HepG2 (cell line): ENCODE results near the gene KIAA1614. TPM values are rescaled to one million over a fixed set of nuclear protein-coding genes. Genes with fewer than 3 reads are reported as not detected.

ENCODE experiments used
- ATAC-seq: fragments of 200-7000 bp; cut with Tn5 transposase; 3 replicates; pipeline ENCODE4 v1.9.1; 2020; ENCODE audit warnings: mild to moderate bottlenecking, moderate library complexity
- BruUV-seq: library from RNA; stranded (reverse); fragments of 400-500 nt; replicated peaks from 2 replicates; lab custom pipeline; 2021; lab: Mats Ljungman, UMichigan
- CTCF ChIA-PET: fragments of 300-600 bp; formaldehyde crosslinking; extraction: SDS; loops from one replicate; lab custom pipeline; 2021; ENCODE audit warnings: low total read pairs, inconsistent platforms, low intra/inter-chr PET ratio; lab: Yijun Ruan, JAX
- POLR2A ChIA-PET: fragments of 350-600 bp; sonication (Branson Sonifier 250); formaldehyde crosslinking; loops from one replicate; lab custom pipeline; 2020; ENCODE audit warnings: antibody characterized with exemption, inconsistent platforms; lab: Yijun Ruan, JAX
- DNase-seq: peaks from one replicate; pipeline ENCODE4 v3.0.0-alpha.2; 2015; ENCODE audit warnings: low spot score
- FAIRE-seq: peaks from 3 replicates; lab custom pipeline; 2011; peaks lifted over from hg19 to GRCh38; lab: Jason Lieb, UNC
- H2AFZ ChIP-seq: one replicate; pipeline ENCODE4 v1.6.1; 2011; ENCODE audit warnings: low read length, inconsistent platforms
- H3K27ac ChIP-seq: fragments of 300-600 bp; 3 replicates; pipeline ENCODE4 v1.8.0; 2011; ENCODE audit warnings: mixed run types, mild to moderate bottlenecking, mixed read lengths, low read length, inconsistent platforms; ENCODE audit not compliant: insufficient read depth; ENCODE audit errors: extremely low read length
- H3K27me3 ChIP-seq, 2 experiments: fragments of 200-600 bp in 1 of 2; 2 replicates in 1 of 2; 3 replicates in 1 of 2; pipeline versions ENCODE4 v1.6.0 to v1.8.0; 2011; ENCODE audit warnings: low read length in 2 of 2, mild to moderate bottlenecking in 2 of 2, moderate library complexity in 2 of 2, inconsistent platforms in 1 of 2; ENCODE audit not compliant: insufficient read depth in 2 of 2, control insufficient read depth in 1 of 2
- H3K36me3 ChIP-seq, 2 experiments: fragments of 200-600 bp in 1 of 2; replicated peaks in 1 of 2; 2 replicates in 1 of 2; 3 replicates in 1 of 2; pipeline versions ENCODE4 v1.5.1 to v1.8.0; 2011; ENCODE audit warnings: low read length in 2 of 2, inconsistent platforms in 1 of 2; ENCODE audit not compliant: insufficient read depth in 2 of 2, control insufficient read depth in 1 of 2
- H3K4me1 ChIP-seq: 2 replicates; pipeline ENCODE4 v1.5.1; 2012; ENCODE audit warnings: low read length, inconsistent platforms; ENCODE audit not compliant: insufficient read depth
- H3K4me2 ChIP-seq: 2 replicates; pipeline ENCODE4 v1.6.0; 2011; ENCODE audit warnings: low read depth, low read length, inconsistent platforms
- H3K4me3 ChIP-seq, 3 experiments: fragments of 200-600 bp in 1 of 3; sonication (generic), shearing (Covaris generic) in 1 of 3; replicated peaks in 1 of 3; 2 replicates each; pipeline ENCODE4 v1.5.1; 2011 to 2016; ENCODE audit warnings: low read length in 3 of 3, inconsistent platforms in 2 of 3, low read depth in 2 of 3, mild to moderate bottlenecking in 2 of 3, control low read depth in 1 of 3, mixed read lengths in 1 of 3; ENCODE audit not compliant: insufficient read depth in 1 of 3
- H3K79me2 ChIP-seq: one replicate; pipeline ENCODE4 v1.6.1; 2011; ENCODE audit warnings: low read length, inconsistent platforms; ENCODE audit not compliant: insufficient read depth
- H3K9ac ChIP-seq: 2 replicates; pipeline ENCODE4 v1.6.0; 2011; ENCODE audit warnings: mild to moderate bottlenecking, low read depth, low read length, inconsistent platforms; ENCODE audit not compliant: insufficient read depth
- H3K9me3 ChIP-seq: 2 replicates; pipeline ENCODE4 v1.5.1; 2012; ENCODE audit warnings: mild to moderate bottlenecking, low read length
- H4K20me1 ChIP-seq: 2 replicates; pipeline ENCODE4 v1.6.0; 2011; ENCODE audit warnings: inconsistent platforms, mild to moderate bottlenecking, low read length, moderate library complexity; ENCODE audit not compliant: insufficient read depth
- FOXP1 ChIP-seq, 2 experiments: fragments of 450-650 bp in 1 of 2; IDR thresholded peaks; 2 replicates each; pipeline ENCODE4 v1.6.1; 2017 to 2018; ENCODE audit warnings: antibody characterized with exemption in 1 of 2
- HMGXB3 ChIP-seq: sonication (generic); formaldehyde crosslinking; IDR thresholded peaks from 2 replicates; pipeline ENCODE4 v1.4.0; 2020; ENCODE audit warnings: missing genetic modification reagents, borderline replicate concordance
- KDM1A ChIP-seq: IDR thresholded peaks from 2 replicates; pipeline ENCODE4 v1.6.1; 2016; ENCODE audit warnings: missing compliant biosample characterization
- KLF6 ChIP-seq: IDR thresholded peaks from 2 replicates; pipeline ENCODE4 v1.8.0; 2016; ENCODE audit warnings: missing biosample characterization, missing genetic modification reagents
- MNT ChIP-seq: fragments of 450-650 bp; IDR thresholded peaks from 2 replicates; pipeline ENCODE4 v1.6.1; 2016
- MTF1 ChIP-seq: sonication (generic); formaldehyde crosslinking; IDR thresholded peaks from 2 replicates; pipeline ENCODE4 v1.5.0; 2020; ENCODE audit warnings: missing genetic modification reagents
- TAF15 ChIP-seq: fragments of 200-400 bp; formaldehyde crosslinking; IDR thresholded peaks from one replicate; pipeline ENCODE4 v1.6.1; 2018; ENCODE audit warnings: mild to moderate bottlenecking, low read depth, low read length; ENCODE audit not compliant: poor library complexity, severe bottlenecking
- TIGD3 ChIP-seq: sonication (generic); formaldehyde crosslinking; IDR thresholded peaks from 2 replicates; pipeline ENCODE4 v1.5.1; 2020; ENCODE audit warnings: mild to moderate bottlenecking, missing genetic modification reagents, borderline replicate concordance
- TOPORS ChIP-seq: sonication (generic); formaldehyde crosslinking; IDR thresholded peaks from 2 replicates; pipeline ENCODE4 v1.8.0; 2023; ENCODE audit warnings: mild to moderate bottlenecking, missing genetic modification reagents
- ZFP36L2 ChIP-seq: sonication (generic); formaldehyde crosslinking; IDR thresholded peaks from 2 replicates; pipeline ENCODE4 v1.4.0; 2020; ENCODE audit warnings: missing genetic modification reagents
- ZFP90 ChIP-seq: sonication (generic); formaldehyde crosslinking; IDR thresholded peaks from 2 replicates; pipeline ENCODE4 v1.8.0; 2022; ENCODE audit warnings: missing genetic modification reagents, mild to moderate bottlenecking, inconsistent platforms, borderline replicate concordance
- ZNF503 ChIP-seq: sonication (generic); formaldehyde crosslinking; IDR thresholded peaks from 2 replicates; pipeline ENCODE4 v1.4.0; 2020; ENCODE audit warnings: missing genetic modification reagents
- ZNF768 ChIP-seq: sonication (generic); formaldehyde crosslinking; IDR thresholded peaks from 2 replicates; pipeline ENCODE4 v1.4.0; 2020; ENCODE audit warnings: missing genetic modification reagents
- ZNF841 ChIP-seq: sonication (generic); formaldehyde crosslinking; IDR thresholded peaks from 2 replicates; pipeline ENCODE4 v1.8.1; 2023; ENCODE audit warnings: missing genetic modification reagents, borderline replicate concordance
- WGBS: methylation state at CpG from one replicate; pipeline ENCODE4 v1.1.6; 2017; ENCODE audit warnings: low lambda C conversion rate; 5-methylcytosine and 5-hydroxymethylcytosine counted together
- in situ Hi-C: cut with HindIII; loops from 2 replicates; pipeline ENCODE4 v1.10.0; 2017; ENCODE audit warnings: low pct_unique_long_range_greater_than_20kb; ENCODE audit not compliant: extremely low pct_ligation_motif_present
- intact Hi-C: fragments of 100-400 bp; cut with micrococcal nuclease; formaldehyde crosslinking; loops from one replicate; pipeline ENCODE4 v1.10.0; 2022; ENCODE audit not compliant: unreplicated experiment
- polyA plus RNA-seq, 8 experiments: library from polyadenylated mRNA; depleted of rRNA in 3 of 8; stranded (reverse) in 7 of 8; unstranded in 1 of 8; fragments of >200 nt; fragmentation: Illumina TruSeq in 4 of 8; extraction: Trizol in 4 of 8; gene quantifications; 2 replicates each; pipeline versions ENCODE4 v1.2.1 to v1.2.3, GENCODE V29; 2011 to 2016; ENCODE audit warnings: low read depth in 4 of 8, missing spikeins in 1 of 8, mixed read lengths in 1 of 8; ENCODE audit not compliant: insufficient read depth in 1 of 8
- total RNA-seq, 5 experiments: library from RNA; depleted of rRNA; stranded (reverse); fragments of >200 nt; fragmentation: Illumina TruSeq; extraction: Trizol; gene quantifications; 2 replicates each; pipeline ENCODE4 v1.2.3, GENCODE V29; 2016; ENCODE audit warnings: low read depth in 1 of 5

The KIAA1614 gene
- total and polyA plus RNA-seq, 2 of the 13 experiments (the other 11 are each of a cell fraction or from before 2014, with no cell fraction given): 0.15 to 0.77 TPM

- ChIA-PET POLR2A (no interaction called here), CTCF (no interaction called here)
- WGBS: 100% methylated on average over 1 of the region's 1 CpG
- Histone ChIP-seq H3K4me3 (no peak overlapping the region), H3K36me3 (no peaks in the 10 kb centered on the region; a peak in 1 of 5 replicates), H3K27ac (no peak overlapping the region), H3K9me3 (no peaks in the 10 kb centered on the region), H3K27me3 (no peaks in the 10 kb centered on the region), H3K4me1 (peaks cover 6% of the 10 kb centered on the region), H2AFZ (no peak overlapping the region), H3K4me2 (no peak overlapping the region), H3K9ac (no peak overlapping the region), H3K79me2 (no peaks in the 10 kb centered on the region), H4K20me1 (no peaks in the 10 kb centered on the region)
- no peak for TF ChIP-seq ZFP90 (CRISPR knock-in tag)
- no peak for TF ChIP-seq KDM1A (CRISPR knock-in tag)
- TF ChIP-seq HMGXB3 (CRISPR knock-in tag): no peak
- no peak for TF ChIP-seq ZFP36L2 (CRISPR knock-in tag)
- TF ChIP-seq ZNF841: no peak
- TF ChIP-seq TOPORS (CRISPR knock-in tag): no peak
- TF ChIP-seq FOXP1 (IDR thresholded peaks at IDR 0.05): no peak
- no peak for TF ChIP-seq FOXP1 (CRISPR knock-in tag; IDR thresholded peaks at IDR 0.05)
- TF ChIP-seq KLF6 (CRISPR knock-in tag): no peak
- no peak for TF ChIP-seq TAF15
- TF ChIP-seq TIGD3 (CRISPR knock-in tag): no peak
- TF ChIP-seq MNT: no peak
- TF ChIP-seq MTF1 (CRISPR knock-in tag): no peak
- TF ChIP-seq ZNF503 (CRISPR knock-in tag): no peak
- TF ChIP-seq ZNF768 (CRISPR knock-in tag): no peak
- DNase-seq (no peak), ATAC-seq (no peak), FAIRE-seq (no peak)
- BruUV-seq: no TSS peak
- intact Hi-C loops: loop anchor here (10.0 kb wide), 1 partner anchor 146 kb away; the partner anchor contains the start of gene MR1
- in situ Hi-C loops: loop anchor here (10.0 kb wide), 1 partner anchor 256 kb away; no protein-coding TSS in a partner anchor
These were observed 23.8 kb upstream of the KIAA1614 start for GRCh38 chr1:180888870-180889269.
